A673 (cell line): ENCODE data around the gene DCAF12. TPM values are rescaled to one million over a fixed set of nuclear protein-coding genes. Genes with fewer than 3 reads are reported as not detected.
A peak's percentile ranks its signal among the peaks of the same experiment; 100 is the strongest.

ENCODE experiments used
- BruUV-seq: library from RNA; stranded (reverse); fragments of 400-500 nt; replicated peaks from 2 replicates; lab custom pipeline; 2021; lab: Mats Ljungman, UMichigan
- CTCF ChIA-PET: fragments of 300-600 bp; sonication (Branson Sonifier 250); formaldehyde crosslinking; loops from one replicate; lab custom pipeline; 2022; ENCODE audit warnings: antibody characterized with exemption; lab: Charles Lee
- POLR2A ChIA-PET: fragments of 300-600 bp; sonication (Branson Sonifier 250); formaldehyde crosslinking; loops from one replicate; lab custom pipeline; 2022; ENCODE audit warnings: antibody characterized with exemption; ENCODE audit not compliant: low non-redundant PET; lab: Charles Lee
- DNase-seq: peaks from one replicate; pipeline ENCODE4 v3.0.0-alpha.2; 2015; ENCODE audit warnings: low spot score
- H3K27ac ChIP-seq: fragments of 200-600 bp; sonication (generic); 2 replicates; pipeline ENCODE4 v1.5.1; 2016; ENCODE audit warnings: mixed run types, low read depth, mild to moderate bottlenecking, mixed read lengths, antibody characterized with exemption, low read length; ENCODE audit not compliant: poor library complexity, severe bottlenecking
- H3K27me3 ChIP-seq: fragments of 200-600 bp; sonication (generic); replicated peaks from 2 replicates; pipeline ENCODE4 v1.6.1; 2017; ENCODE audit warnings: mixed run types, low read depth, mild to moderate bottlenecking, mixed read lengths, antibody characterized with exemption, low read length; ENCODE audit not compliant: insufficient read depth, poor library complexity
- H3K36me3 ChIP-seq: fragments of 200-600 bp; sonication (generic); 2 replicates; pipeline ENCODE4 v1.6.1; 2016; ENCODE audit warnings: mixed run types, mild to moderate bottlenecking, mixed read lengths, antibody characterized with exemption, low read length; ENCODE audit not compliant: insufficient read depth, poor library complexity, severe bottlenecking
- H3K4me1 ChIP-seq: fragments of 200-600 bp; sonication (generic); 2 replicates; pipeline ENCODE4 v1.6.1; 2017; ENCODE audit warnings: mixed run types, mild to moderate bottlenecking, mixed read lengths, antibody characterized with exemption, low read length; ENCODE audit not compliant: insufficient read depth, poor library complexity, severe bottlenecking
- H3K4me3 ChIP-seq: fragments of 200-600 bp; sonication (generic); 2 replicates; pipeline ENCODE4 v1.5.1; 2016; ENCODE audit warnings: low read depth, mixed run types, mild to moderate bottlenecking, mixed read lengths, low read length; ENCODE audit not compliant: poor library complexity, severe bottlenecking
- H3K9me3 ChIP-seq: fragments of 200-600 bp; sonication (generic); 2 replicates; pipeline ENCODE4 v1.6.1; 2016; ENCODE audit warnings: mixed run types, low read depth, mild to moderate bottlenecking, mixed read lengths, antibody characterized with exemption, low read length; ENCODE audit not compliant: poor library complexity, severe bottlenecking
- CTCF ChIP-seq: fragments of 300-800, 200-600 bp; sonication (generic); conservative IDR thresholded peaks from 2 replicates; pipeline ENCODE4 v1.5.1; 2017; ENCODE audit warnings: low read depth, mild to moderate bottlenecking, antibody characterized with exemption, low read length, moderate library complexity, mixed read lengths
- EZH2 ChIP-seq: fragments of 200-600 bp; sonication (generic); IDR thresholded peaks from 2 replicates; pipeline ENCODE4 v1.6.1; 2017; ENCODE audit warnings: borderline replicate concordance, low read depth, mild to moderate bottlenecking, mixed read lengths, antibody characterized with exemption, low read length; ENCODE audit not compliant: poor library complexity, severe bottlenecking
- intact Hi-C: fragments of 100-400 bp; cut with micrococcal nuclease; formaldehyde crosslinking; loops from one replicate; pipeline ENCODE4 v1.10.0; 2022; ENCODE audit not compliant: unreplicated experiment
- total RNA-seq: library from RNA; stranded (reverse); gene quantifications from 2 replicates; pipeline ENCODE4 v1.2.3, GENCODE V29; 2021

DCAF12 gene
- total RNA-seq, 1 experiment from 2014 or later, result 37.9 TPM

- no peaks in the 10 kb centered on the region for H3K27me3 ChIP-seq
- H3K9me3 ChIP-seq, result no peaks in the 10 kb centered on the region
- ChIA-PET POLR2A (no interaction called here), CTCF (interaction anchor here (1.0 kb wide), 1 partner anchor 24 kb away, joined by 4 read pairs; no protein-coding TSS in a partner anchor)
- peak overlapping the region; percentile 73 for H3K4me3 ChIP-seq
- H3K36me3 ChIP-seq, result no peaks in the 10 kb centered on the region
- TF ChIP-seq EZH2 (no peak), CTCF (no peak)
- H3K27ac ChIP-seq, result peak overlapping the region; percentile 100
- no peak for DNase-seq
- peaks cover 16% of the 10 kb centered on the region for H3K4me1 ChIP-seq
- intact Hi-C loops, result no loop called here
- BruUV-seq, result TSS peak; percentile 97
Observed at GRCh38 chr9:34049630-34050384, 76.7 kb downstream of the DCAF12 start.

- ChIA-PET POLR2A (no interaction called here), CTCF (interaction anchor here (1.0 kb wide), 1 partner anchor 25 kb away, joined by 4 read pairs; no protein-coding TSS in a partner anchor)
- TF ChIP-seq CTCF, result no peak
- TF ChIP-seq EZH2, result no peak
- Histone ChIP-seq H3K36me3 (peaks cover 4% of the 10 kb centered on the region), H3K4me3 (peak within 1 kb of the TSS; percentile 73), H3K27ac (peak within 1 kb of the TSS; percentile 100), H3K27me3 (no peaks in the 10 kb centered on the region), H3K9me3 (no peaks in the 10 kb centered on the region), H3K4me1 (peaks cover 16% of the 10 kb centered on the region)
- BruUV-seq, result no TSS peak
- peak; percentile 98 for DNase-seq
- intact Hi-C loops, result no loop called here
Observed at GRCh38 chr9:34048727-34049629, 77.5 kb downstream of the DCAF12 start, which contains the start of gene UBAP2. TSS of gene UBAP2 (minus strand) at chr9:34048887. CDS start at chr9:34017148, 31,739 bp downstream.

- intact Hi-C loops, result no loop called here
- ChIA-PET POLR2A (interaction anchor here (0.6 kb wide), 1 partner anchor 566 kb away, joined by 3 read pairs; no protein-coding TSS in a partner anchor), CTCF (no interaction called here)
- H3K27ac ChIP-seq, result peak overlapping the region; percentile 100
- H3K9me3 ChIP-seq, result no peaks in the 10 kb centered on the region
- TF ChIP-seq EZH2 (no peak), CTCF (no peak)
- TSS peak; percentile 52 for BruUV-seq
- H3K36me3 ChIP-seq, result peaks cover 4% of the 10 kb centered on the region
- peaks cover 16% of the 10 kb centered on the region for H3K4me1 ChIP-seq
- H3K4me3 ChIP-seq, result peak overlapping the region; percentile 73
- peak; percentile 48 for DNase-seq
- no peaks in the 10 kb centered on the region for H3K27me3 ChIP-seq
Observed at GRCh38 chr9:34047864-34048726, 78.4 kb downstream of the DCAF12 start.
